ENCODE results near the gene DIAPH1.

- TF ChIP-seq POLR2A (IDR thresholded peaks at IDR 0.05; ENCODE audit: low read length) (no peak), GATA1 (IDR thresholded peaks at IDR 0.05; ENCODE audit: low read depth, low read length) (no peak)
Measured at GRCh38 chr5:141638771-141639170, 20.0 kb upstream of the DIAPH1 start.

Data from erythroblast (primary cell).